GM19351 (cell line): Measurements from ENCODE around the gene DSCAML1.

ENCODE experiments used
- ATAC-seq: cut with Tn5 transposase; IDR thresholded peaks from one replicate; pipeline ENCODE4 v1.9.1; 2021; ENCODE audit warnings: mild to moderate bottlenecking, moderate library complexity; ENCODE audit not compliant: unreplicated experiment

DSCAML1 gene

DNA sequence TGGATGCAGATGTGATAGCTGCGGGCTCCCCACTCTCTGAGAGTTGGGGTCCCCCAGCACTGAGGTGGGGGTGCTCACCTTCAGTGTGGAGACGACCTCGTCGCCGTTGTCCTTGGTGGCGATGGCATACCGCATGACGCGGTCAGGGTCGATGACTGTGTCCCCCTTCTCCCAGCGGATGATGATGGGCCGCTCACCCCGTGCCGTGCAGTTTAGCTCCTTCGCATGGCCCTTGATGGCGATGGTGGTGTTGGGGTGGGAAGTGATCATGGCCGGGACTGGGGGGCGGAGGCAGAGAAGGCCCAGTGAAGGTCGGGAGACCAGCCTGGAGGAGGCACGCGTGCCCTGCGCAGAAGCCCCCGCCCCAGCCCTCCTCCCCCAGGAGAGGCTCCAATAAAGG, 315.1 kb downstream of the DSCAML1 start:
- ATAC-seq, result no peak

DNA sequence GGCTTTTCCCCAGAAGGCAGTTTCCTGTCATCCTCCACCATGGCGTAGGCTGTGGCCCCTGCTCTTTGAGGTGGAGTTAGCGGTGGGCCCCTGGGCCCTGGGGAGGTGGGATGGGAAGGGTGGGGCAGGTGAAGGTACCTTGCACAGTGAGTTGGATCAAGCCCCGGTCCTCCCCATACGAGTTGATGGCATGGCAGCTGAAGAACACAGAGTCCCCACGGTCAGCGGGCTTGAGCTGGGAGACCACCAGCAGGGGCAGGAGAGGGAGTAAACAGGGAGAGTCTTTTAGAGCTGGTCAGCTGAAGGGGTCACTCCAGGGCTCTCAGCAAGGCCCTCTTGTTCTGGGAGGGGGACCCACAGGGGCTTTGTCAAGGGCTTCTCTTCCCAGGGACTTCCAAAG, 316.0 kb downstream of the DSCAML1 start:
- ATAC-seq, result no peak

DNA sequence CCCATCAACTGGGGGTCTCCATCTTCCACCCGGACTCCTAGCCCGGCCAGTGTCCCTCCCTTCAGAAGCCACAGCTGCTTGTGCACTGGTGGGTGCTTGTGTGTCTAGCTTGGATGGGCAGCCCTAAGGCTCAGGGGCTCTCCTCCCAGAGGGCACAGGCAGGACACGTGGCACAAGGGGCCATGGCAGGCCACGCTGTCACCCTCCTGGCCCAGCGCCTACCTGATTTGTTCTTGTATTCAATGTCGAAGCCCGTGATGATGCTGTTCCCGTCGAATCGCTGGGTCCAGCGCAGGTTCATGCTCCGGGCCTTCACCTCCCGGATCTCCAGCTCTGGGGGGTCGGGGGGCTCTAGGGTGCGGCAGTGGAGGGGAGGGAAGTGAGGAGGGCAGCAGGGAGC, 316.8 kb downstream of the DSCAML1 start:
- ATAC-seq, result no peak

- no peak for ATAC-seq
Measured at GRCh38 chr11:117479372-117479771, 317.6 kb downstream of the DSCAML1 start.

- no peak for ATAC-seq
Measured at GRCh38 chr11:117478926-117479325, 318.1 kb downstream of the DSCAML1 start.

- ATAC-seq, result no peak
Measured at GRCh38 chr11:117478126-117478860, 318.7 kb downstream of the DSCAML1 start.

GRCh38 chr11:117477721-117478120, 319.3 kb downstream of the DSCAML1 start:
- no peak for ATAC-seq

DNA sequence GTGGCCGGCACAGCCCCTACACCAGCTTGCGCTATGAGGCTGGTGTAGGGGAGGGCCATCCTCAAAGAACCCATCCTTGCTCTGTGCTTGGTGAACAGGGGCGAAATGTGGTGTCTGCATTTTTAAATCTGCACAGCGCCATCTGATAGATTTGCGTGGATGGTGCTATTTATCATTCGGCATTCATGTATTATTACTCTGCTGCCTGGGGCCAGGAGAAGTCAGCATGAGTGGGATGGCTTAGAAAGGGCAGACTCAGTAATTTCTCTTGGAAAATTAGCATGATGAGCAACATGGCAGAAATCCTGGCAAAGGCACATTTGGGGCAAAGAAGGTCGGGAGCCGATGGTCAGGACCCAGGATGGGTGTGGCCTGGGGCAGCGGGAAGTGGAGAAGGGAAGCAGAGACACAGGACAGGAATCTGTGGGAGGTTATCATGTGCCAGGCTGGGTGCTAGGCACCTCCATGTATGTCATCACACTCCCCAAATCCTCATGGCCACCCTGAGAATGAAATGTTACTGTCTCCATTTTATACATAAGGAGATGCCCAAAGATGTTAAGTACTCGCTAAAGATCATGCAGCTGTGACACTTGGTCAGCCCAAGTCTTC, 320.4 kb downstream of the DSCAML1 start:
- ATAC-seq, result no peak

DNA sequence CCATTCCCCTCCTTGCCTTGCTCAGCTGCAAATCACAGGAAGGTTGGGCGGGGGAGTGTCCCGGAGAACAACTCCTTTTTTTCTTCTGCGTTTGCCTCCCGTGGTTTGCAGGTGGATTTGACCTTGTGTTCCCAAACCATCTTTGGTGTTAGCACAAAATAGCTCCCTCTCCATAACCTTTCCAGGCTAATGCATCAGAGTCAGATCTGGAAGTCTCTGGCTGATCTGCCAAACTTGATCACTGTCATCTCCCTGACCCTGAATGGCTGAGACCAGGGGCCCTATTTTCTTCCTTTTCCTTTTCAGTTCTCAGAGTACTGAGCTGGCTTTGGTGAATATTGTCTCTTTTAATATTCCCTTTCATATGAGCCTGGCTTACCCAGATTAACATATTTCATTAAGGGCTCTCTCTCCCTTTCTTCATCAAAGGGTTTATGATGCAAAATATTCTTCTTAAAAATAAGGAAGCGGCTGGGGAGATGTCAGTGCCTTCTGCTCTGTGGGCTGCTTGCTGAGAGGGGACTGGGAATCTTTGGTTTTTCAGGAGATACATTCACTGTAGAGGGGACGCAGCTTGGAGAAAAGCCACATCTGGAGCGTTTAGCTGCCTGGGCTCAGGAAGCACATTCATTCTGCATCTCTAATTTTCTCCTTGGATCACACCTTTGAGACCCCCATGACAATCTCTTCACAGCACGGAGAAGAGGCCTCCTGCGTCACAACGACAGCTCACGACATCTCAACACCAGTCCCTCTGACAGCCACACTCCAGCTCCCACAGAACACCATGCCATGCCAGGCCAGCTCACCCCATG, 321.1 kb downstream of the DSCAML1 start:
- no peak for ATAC-seq

DNA sequence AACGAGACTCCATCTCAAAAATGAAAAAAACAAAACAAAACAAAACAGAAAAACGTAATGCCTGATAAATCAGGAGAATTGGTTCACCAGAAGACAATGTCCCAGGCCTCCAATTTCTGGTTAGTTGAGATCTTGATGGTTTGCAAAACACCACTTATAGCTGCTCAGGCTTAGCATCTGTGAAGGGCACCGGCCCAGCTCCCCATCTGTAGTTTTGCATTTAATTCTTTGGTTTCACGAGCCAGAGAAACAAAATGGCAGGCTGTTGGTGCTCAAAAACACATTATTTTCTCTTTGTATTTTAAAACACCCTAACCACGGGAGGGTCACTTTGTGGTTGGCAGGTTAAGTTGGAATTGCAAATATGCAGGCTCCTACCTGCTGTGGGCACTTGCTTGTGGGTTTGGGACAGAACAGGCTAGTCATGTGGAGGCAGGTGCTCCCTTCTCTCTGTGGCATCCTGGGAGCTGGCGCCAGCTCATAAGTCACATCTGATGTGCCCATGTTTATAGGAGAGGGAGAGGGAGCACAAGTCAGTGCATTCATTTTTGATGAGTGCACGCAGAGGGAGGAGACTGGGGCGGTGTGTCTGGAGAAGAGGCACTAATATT, 323.4 kb downstream of the DSCAML1 start:
- no peak for ATAC-seq

DNA sequence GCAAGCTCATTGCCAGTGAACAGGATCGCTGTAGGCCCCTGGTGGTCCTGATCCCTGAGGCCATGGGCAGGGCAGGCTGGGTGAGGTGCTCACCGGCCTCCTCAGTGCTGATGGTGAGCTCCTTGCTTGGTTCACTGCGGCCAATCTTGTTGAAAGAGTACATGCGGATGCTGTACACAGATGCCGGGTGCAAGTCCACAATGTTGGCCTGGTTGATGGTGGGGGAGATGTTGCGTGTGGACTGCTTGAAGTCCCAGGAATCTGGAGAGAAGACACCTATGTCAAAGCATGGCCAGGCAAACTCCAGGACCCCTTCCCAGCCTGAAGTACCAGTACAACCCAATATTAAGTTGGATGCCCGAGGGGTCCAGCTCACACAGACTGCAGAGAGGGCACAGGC, 325.2 kb downstream of the DSCAML1 start:
- no peak for ATAC-seq

DNA sequence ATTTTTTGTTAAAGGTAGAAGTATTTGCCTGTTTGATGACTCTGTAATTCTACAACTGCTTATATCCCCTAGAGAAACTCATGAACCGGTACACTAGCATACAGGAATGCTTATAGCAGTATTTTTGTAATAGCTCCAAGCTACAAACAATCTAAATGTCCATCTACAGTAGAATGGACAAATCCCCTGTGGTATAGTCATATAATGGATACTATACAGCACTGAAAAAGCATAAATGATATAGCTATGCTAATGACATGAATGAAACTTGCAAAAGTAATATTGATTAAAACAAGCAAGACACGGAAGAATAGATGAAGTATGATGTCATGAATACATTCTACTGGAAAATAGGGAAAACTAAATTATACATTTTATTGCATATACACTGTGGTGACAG, 326.4 kb downstream of the DSCAML1 start:
- no peak for ATAC-seq

GRCh38 chr11:117468888-117469287, 328.1 kb downstream of the DSCAML1 start:
- ATAC-seq, result no peak

DNA sequence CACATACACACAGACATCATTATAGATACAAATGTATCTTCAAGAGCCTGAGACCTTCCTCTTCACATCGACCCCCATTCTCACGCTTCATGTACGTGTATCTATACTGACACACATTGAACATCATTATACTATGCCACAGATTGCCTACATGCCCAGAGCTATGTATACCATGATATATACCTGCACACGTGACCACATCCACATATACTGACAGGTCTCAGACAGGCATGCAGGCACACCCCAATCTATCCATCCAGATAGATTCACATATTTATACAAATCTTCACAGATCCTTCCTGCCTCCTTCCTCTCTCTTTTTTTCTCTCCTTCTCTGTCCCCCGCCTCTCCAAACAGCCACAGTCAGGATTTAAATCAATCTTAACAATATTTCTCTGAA, 329.2 kb downstream of the DSCAML1 start:
- ATAC-seq, result no peak

DNA sequence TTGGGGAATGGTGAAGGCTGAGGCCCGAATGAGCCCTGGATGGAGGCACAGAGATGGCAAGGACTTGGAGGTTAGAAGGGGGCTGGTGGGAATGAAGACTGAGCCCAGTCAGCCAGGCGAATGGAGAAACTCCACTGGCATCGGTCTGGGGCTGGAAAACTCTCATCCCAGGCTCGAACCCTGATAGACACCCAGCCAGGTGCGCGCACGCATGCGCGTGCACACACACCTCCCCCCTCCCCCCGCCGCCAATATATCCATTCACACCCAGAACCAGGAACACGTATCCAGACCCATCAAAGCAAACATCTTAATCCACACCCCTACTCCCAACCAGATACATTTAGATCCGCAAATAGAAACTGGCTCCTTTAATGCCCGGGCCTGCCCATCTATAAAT, 330.1 kb downstream of the DSCAML1 start:
- no peak for ATAC-seq

GRCh38 chr11:117465236-117465997, 331.6 kb downstream of the DSCAML1 start:
- no peak for ATAC-seq

- ATAC-seq, result no peak
Measured at GRCh38 chr11:117464778-117465177, 332.2 kb downstream of the DSCAML1 start.

- ATAC-seq, result no peak
Measured at GRCh38 chr11:117462864-117463247, 334.2 kb downstream of the DSCAML1 start.

DNA sequence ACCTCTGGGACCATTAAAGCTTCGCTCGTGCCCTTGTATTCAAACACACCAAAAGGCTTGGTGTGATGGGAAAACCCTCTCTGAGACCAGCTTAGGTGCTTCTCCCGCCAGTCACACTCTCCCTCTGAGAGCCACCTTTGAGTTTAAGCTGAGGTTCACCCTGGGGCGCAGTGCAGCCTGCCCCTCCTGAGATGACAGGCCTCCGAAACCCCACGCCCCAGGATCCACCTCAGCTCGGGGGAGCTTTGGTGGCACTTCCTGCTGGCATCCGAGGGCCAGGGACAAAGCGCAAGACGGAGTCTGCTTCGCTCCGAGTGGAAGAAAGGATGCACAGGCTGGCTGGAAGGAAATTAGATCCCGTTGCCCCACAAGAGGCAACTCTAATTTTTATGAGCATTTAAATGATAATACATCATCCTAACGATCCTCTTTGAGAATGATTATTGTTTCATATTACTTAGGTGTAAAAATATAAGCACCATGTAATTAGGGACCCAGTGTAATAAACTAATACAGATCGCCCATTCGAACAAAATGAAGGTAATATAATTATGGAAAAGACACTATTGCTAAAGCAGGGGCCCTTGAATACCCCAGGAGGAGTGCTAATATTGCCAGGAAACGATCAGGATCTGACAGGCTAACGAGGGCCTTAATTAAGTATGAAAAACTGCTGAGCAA, 334.7 kb downstream of the DSCAML1 start:
- ATAC-seq, result no peak
